ENCODE measurements around the gene FRMD4A. TPM values are rescaled to one million over a fixed set of nuclear protein-coding genes. Genes with fewer than 3 reads are reported as not detected.

Gene FRMD4A
- polyA plus RNA-seq, 1 of the 3 experiments (the other 2 are of a cell fraction) = 37.7 TPM

DNA sequence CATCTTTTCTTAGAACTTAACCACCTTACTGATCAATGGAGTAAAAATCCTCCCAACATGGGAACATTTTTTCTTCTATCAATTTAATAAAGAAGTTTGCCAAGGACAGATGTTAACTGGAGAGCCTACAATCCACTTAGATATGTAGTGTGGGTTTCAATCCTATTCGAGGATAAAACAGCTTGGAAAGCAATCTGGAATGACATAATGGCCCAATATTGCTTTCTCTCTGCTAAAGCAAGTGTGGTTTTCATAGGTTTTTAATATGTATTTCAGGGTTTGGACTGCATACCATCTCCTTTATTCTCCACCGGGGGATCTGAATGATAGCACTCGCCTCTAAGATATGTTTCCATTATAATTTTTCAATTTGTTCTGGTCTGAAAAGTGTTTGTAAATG lies 594.2 kb downstream of the FRMD4A start (continued):
- TF ChIP-seq FOXM1 (IDR thresholded peaks at IDR 0.05; ENCODE audit: low read depth) = no peak
- TF ChIP-seq MAX (IDR thresholded peaks at IDR 0.05; ENCODE audit: low read depth) = no peak
- no peak for TF ChIP-seq TAF1 (IDR thresholded peaks at IDR 0.05; ENCODE audit: borderline replicate concordance, low read depth, low read length)

GRCh38 chr10:13734151-13734550 lies 596.6 kb downstream of the FRMD4A start:
- no peak overlapping the region for H3K4me3 ChIP-seq (ENCODE audit: low read depth in 2 of 2, low read length in 1 of 2)
- H3K9ac ChIP-seq = no peak overlapping the region
- no peak for DNase-seq
- no peak overlapping the region for H3K4me2 ChIP-seq
- H3K4me1 ChIP-seq (ENCODE audit: control insufficient read depth in 1 of 2, insufficient read depth in 2 of 2, low read depth in 1 of 2, low read length in 1 of 2) = peaks cover 0 to 4% of the 10 kb centered on the region in 2 experiments; a peak in 2 of 4 replicates
- H4K20me1 ChIP-seq (ENCODE audit: insufficient read depth) = no peaks in the 10 kb centered on the region
- no peaks in the 10 kb centered on the region for H3K27me3 ChIP-seq (ENCODE audit: insufficient read depth)
- H3F3A ChIP-seq (replicated peaks; ENCODE audit: insufficient read depth) = no peaks in the 10 kb centered on the region
- 96% methylated on average over 8 of the region's 8 CpGs for WGBS (ENCODE audit: low lambda C conversion rate)
- TF ChIP-seq SMC3 (IDR thresholded peaks at IDR 0.05; ENCODE audit: low read depth, low read length) (no peak), SIN3A (IDR thresholded peaks at IDR 0.05; ENCODE audit: borderline replicate concordance, low read depth, low read length) (no peak), YY1 (IDR thresholded peaks at IDR 0.05; ENCODE audit: low read depth) (no peak), NFIC (IDR thresholded peaks at IDR 0.05; ENCODE audit: borderline replicate concordance) (no peak)
- H3K27ac ChIP-seq (ENCODE audit: low read depth in 2 of 2, low read length in 1 of 2) = no peak overlapping the region
- ChIA-PET POLR2A (no interaction called here), CTCF (no interaction called here)
- no peaks in the 10 kb centered on the region for H3K9me3 ChIP-seq
- no peaks in the 10 kb centered on the region for H3K9me2 ChIP-seq
- H2AFZ ChIP-seq (ENCODE audit: low read depth) = no peak overlapping the region
- H3K36me3 ChIP-seq (replicated peaks in 1 of 2; ENCODE audit: control insufficient read depth in 1 of 2, insufficient read depth in 2 of 2, low read length in 1 of 2) = peaks cover 43 to 58% of the 10 kb centered on the region in 2 experiments
- no peaks in the 10 kb centered on the region for H3K79me2 ChIP-seq (ENCODE audit: insufficient read depth)

- POLR2A ChIA-PET = no interaction called here
- Histone ChIP-seq H3K9ac (no peak overlapping the region), H3K36me3 (replicated peaks in 1 of 2; ENCODE audit: control insufficient read depth in 1 of 2, insufficient read depth in 2 of 2, low read length in 1 of 2) (peaks cover 45 to 49% of the 10 kb centered on the region in 2 experiments), H4K20me1 (ENCODE audit: insufficient read depth) (no peaks in the 10 kb centered on the region), H3K27ac (ENCODE audit: low read depth in 2 of 2, low read length in 1 of 2) (no peak overlapping the region), H3F3A (replicated peaks; ENCODE audit: insufficient read depth) (no peaks in the 10 kb centered on the region), H3K79me2 (ENCODE audit: insufficient read depth) (no peaks in the 10 kb centered on the region), H3K4me3 (ENCODE audit: low read depth in 2 of 2, low read length in 1 of 2) (no peak overlapping the region), H3K9me3 (no peaks in the 10 kb centered on the region), H3K27me3 (ENCODE audit: insufficient read depth) (no peaks in the 10 kb centered on the region), H2AFZ (ENCODE audit: low read depth) (no peak overlapping the region), H3K4me2 (no peak overlapping the region), H3K9me2 (no peaks in the 10 kb centered on the region), H3K4me1 (ENCODE audit: control insufficient read depth in 1 of 2, insufficient read depth in 2 of 2, low read depth in 1 of 2, low read length in 1 of 2) (peaks cover 0 to 4% of the 10 kb centered on the region in 2 experiments; a peak in 2 of 4 replicates)
- 88% methylated on average over 7 of the region's 7 CpGs for WGBS (ENCODE audit: low lambda C conversion rate)
- no peak for TF ChIP-seq EP300 (IDR thresholded peaks at IDR 0.05; ENCODE audit: borderline replicate concordance in 1 of 2, low read depth in 1 of 2, low read length in 1 of 2)
- no peak for TF ChIP-seq FOXM1 (IDR thresholded peaks at IDR 0.05; ENCODE audit: low read depth)
- TF ChIP-seq FOXJ3 (CRISPR knock-in tag; IDR thresholded peaks at IDR 0.05) = no peak
- TF ChIP-seq TEAD4 (IDR thresholded peaks at IDR 0.05; ENCODE audit: borderline replicate concordance, insufficient read depth) = no peak
- TF ChIP-seq, protein P1, sequence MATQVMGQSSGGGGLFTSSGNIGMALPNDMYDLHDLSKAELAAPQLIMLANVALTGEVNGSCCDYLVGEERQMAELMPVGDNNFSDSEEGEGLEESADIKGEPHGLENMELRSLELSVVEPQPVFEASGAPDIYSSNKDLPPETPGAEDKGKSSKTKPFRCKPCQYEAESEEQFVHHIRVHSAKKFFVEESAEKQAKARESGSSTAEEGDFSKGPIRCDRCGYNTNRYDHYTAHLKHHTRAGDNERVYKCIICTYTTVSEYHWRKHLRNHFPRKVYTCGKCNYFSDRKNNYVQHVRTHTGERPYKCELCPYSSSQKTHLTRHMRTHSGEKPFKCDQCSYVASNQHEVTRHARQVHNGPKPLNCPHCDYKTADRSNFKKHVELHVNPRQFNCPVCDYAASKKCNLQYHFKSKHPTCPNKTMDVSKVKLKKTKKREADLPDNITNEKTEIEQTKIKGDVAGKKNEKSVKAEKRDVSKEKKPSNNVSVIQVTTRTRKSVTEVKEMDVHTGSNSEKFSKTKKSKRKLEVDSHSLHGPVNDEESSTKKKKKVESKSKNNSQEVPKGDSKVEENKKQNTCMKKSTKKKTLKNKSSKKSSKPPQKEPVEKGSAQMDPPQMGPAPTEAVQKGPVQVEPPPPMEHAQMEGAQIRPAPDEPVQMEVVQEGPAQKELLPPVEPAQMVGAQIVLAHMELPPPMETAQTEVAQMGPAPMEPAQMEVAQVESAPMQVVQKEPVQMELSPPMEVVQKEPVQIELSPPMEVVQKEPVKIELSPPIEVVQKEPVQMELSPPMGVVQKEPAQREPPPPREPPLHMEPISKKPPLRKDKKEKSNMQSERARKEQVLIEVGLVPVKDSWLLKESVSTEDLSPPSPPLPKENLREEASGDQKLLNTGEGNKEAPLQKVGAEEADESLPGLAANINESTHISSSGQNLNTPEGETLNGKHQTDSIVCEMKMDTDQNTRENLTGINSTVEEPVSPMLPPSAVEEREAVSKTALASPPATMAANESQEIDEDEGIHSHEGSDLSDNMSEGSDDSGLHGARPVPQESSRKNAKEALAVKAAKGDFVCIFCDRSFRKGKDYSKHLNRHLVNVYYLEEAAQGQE (IDR thresholded peaks at IDR 0.05; ENCODE audit: low read depth, low read length) = no peak
- no peak for TF ChIP-seq YY1 (IDR thresholded peaks at IDR 0.05; ENCODE audit: low read depth)
- no peak for TF ChIP-seq MAX (IDR thresholded peaks at IDR 0.05; ENCODE audit: low read depth)
- TF ChIP-seq TAF1 (IDR thresholded peaks at IDR 0.05; ENCODE audit: borderline replicate concordance, low read depth, low read length) = no peak
- TF ChIP-seq SMC3 (IDR thresholded peaks at IDR 0.05; ENCODE audit: low read depth, low read length) = no peak
- TF ChIP-seq USF2 (IDR thresholded peaks at IDR 0.05; ENCODE audit: borderline replicate concordance, low read depth, low read length) = no peak
- CTCF ChIA-PET = no interaction called here
- no peak for DNase-seq
Measured at GRCh38 chr10:13733071-13733470, 597.7 kb downstream of the FRMD4A start.
